NCI-H1417 (cell line): ENCODE data around the gene TRPM8.

Experiments used
- DNase-seq, 3 experiments: peaks; one replicate each; lab custom pipeline; 2025; lab: John Stamatoyannopoulos, UW

TRPM8 gene

GRCh38 chr2:234044157-234044556, 127.0 kb downstream of the TRPM8 start:
- no peak for DNase-seq

GRCh38 chr2:234046521-234046920, 129.3 kb downstream of the TRPM8 start:
- DNase-seq, result no peak

GRCh38 chr2:234047361-234047760, 130.2 kb downstream of the TRPM8 start:
- DNase-seq, result no peak

GRCh38 chr2:234048049-234048448, 130.9 kb downstream of the TRPM8 start:
- DNase-seq, result no peak

GRCh38 chr2:234050455-234051135, 133.4 kb downstream of the TRPM8 start, which contains the start of gene SPP2:
TSS of gene SPP2 (plus strand) at chr2:234050702. CDS start at chr2:234050787, 85 bp downstream.
- DNase-seq, result no peak

- DNase-seq, result no peak
Measured at GRCh38 chr2:234051374-234052070, 134.3 kb downstream of the TRPM8 start.

- no peak for DNase-seq
Measured at GRCh38 chr2:234058881-234059280, 141.7 kb downstream of the TRPM8 start.

GRCh38 chr2:234060236-234060635, 143.1 kb downstream of the TRPM8 start:
- DNase-seq, result peak; percentile 33 to 72 (median 64)

GRCh38 chr2:234061624-234062257, 144.6 kb downstream of the TRPM8 start:
- DNase-seq, result no peak

- DNase-seq, result no peak
Measured at GRCh38 chr2:234066587-234066986, 149.4 kb downstream of the TRPM8 start.
